PC-9 (cell line): ENCODE measurements around the gene PTPN13.

Source experiments
- CTCF ChIP-seq: fragments of 200-600 bp; sonication (generic); conservative IDR thresholded peaks from 2 replicates; pipeline ENCODE4 v1.6.1; 2017; ENCODE audit warnings: mixed run types, antibody characterized with exemption, mild to moderate bottlenecking, moderate library complexity
- EZH2 ChIP-seq: fragments of 200-600 bp; sonication (generic); IDR thresholded peaks from 2 replicates; pipeline ENCODE4 v1.8.0; 2017; ENCODE audit warnings: antibody characterized with exemption, low read depth

- TF ChIP-seq CTCF = no peak
- no peak for TF ChIP-seq EZH2
Observed at GRCh38 chr4:86704601-86705000, 110.5 kb downstream of the PTPN13 start.
